ENCODE data around the gene SERP2. TPM values are rescaled to one million over a fixed set of nuclear protein-coding genes. Genes with fewer than 3 reads are reported as not detected.

The SERP2 gene
- total and polyA plus RNA-seq, 2 of the 13 experiments (the other 11 are each of a cell fraction or from before 2014, with no cell fraction given) = not detected

- peak; percentile 77 for TF ChIP-seq ZNF772 (CRISPR knock-in tag; IDR thresholded peaks at IDR 0.05)
- TF ChIP-seq HMGXB4 (CRISPR knock-in tag; IDR thresholded peaks at IDR 0.05; ENCODE audit: borderline replicate concordance in 1 of 2, low read depth in 1 of 2) = peak; percentile 77 to 81
- TF ChIP-seq, protein P1, sequence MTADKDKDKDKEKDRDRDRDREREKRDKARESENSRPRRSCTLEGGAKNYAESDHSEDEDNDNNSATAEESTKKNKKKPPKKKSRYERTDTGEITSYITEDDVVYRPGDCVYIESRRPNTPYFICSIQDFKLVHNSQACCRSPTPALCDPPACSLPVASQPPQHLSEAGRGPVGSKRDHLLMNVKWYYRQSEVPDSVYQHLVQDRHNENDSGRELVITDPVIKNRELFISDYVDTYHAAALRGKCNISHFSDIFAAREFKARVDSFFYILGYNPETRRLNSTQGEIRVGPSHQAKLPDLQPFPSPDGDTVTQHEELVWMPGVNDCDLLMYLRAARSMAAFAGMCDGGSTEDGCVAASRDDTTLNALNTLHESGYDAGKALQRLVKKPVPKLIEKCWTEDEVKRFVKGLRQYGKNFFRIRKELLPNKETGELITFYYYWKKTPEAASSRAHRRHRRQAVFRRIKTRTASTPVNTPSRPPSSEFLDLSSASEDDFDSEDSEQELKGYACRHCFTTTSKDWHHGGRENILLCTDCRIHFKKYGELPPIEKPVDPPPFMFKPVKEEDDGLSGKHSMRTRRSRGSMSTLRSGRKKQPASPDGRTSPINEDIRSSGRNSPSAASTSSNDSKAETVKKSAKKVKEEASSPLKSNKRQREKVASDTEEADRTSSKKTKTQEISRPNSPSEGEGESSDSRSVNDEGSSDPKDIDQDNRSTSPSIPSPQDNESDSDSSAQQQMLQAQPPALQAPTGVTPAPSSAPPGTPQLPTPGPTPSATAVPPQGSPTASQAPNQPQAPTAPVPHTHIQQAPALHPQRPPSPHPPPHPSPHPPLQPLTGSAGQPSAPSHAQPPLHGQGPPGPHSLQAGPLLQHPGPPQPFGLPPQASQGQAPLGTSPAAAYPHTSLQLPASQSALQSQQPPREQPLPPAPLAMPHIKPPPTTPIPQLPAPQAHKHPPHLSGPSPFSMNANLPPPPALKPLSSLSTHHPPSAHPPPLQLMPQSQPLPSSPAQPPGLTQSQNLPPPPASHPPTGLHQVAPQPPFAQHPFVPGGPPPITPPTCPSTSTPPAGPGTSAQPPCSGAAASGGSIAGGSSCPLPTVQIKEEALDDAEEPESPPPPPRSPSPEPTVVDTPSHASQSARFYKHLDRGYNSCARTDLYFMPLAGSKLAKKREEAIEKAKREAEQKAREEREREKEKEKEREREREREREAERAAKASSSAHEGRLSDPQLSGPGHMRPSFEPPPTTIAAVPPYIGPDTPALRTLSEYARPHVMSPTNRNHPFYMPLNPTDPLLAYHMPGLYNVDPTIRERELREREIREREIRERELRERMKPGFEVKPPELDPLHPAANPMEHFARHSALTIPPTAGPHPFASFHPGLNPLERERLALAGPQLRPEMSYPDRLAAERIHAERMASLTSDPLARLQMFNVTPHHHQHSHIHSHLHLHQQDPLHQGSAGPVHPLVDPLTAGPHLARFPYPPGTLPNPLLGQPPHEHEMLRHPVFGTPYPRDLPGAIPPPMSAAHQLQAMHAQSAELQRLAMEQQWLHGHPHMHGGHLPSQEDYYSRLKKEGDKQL (CRISPR knock-in tag; IDR thresholded peaks at IDR 0.05; ENCODE audit: low read depth) = peak; percentile 76; the same call in 1 of the 2 replicates
- TF ChIP-seq SP4 (CRISPR knock-in tag; IDR thresholded peaks at IDR 0.05) = no peak; the same call in 1 of the 2 replicates
- 0 out of 2 replicates have a peak, but pooled peaks have one; percentile 43 for TF ChIP-seq EED (CRISPR knock-in tag; IDR thresholded peaks at IDR 0.05)
- TF ChIP-seq KIAA2018 (CRISPR knock-in tag; IDR thresholded peaks at IDR 0.05; ENCODE audit: borderline replicate concordance) = no peak
- TF ChIP-seq, protein P2, sequence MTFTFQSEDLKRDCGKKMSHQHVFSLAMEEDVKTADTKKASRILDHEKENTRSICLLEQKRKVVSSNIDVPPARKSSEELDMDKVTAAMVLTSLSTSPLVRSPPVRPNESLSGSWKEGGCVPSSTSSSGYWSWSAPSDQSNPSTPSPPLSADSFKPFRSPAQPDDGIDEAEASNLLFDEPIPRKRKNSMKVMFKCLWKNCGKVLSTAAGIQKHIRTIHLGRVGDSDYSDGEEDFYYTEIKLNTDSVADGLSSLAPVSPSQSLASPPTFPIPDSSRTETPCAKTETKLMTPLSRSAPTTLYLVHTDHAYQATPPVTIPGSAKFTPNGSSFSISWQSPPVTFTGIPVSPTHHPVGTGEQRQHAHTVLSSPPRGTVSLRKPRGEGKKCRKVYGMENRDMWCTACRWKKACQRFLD (CRISPR knock-in tag; IDR thresholded peaks at IDR 0.05; ENCODE audit: borderline replicate concordance) = no peak
- TF ChIP-seq ZNF619 (CRISPR knock-in tag; IDR thresholded peaks at IDR 0.05) = no peak; the same call in 1 of the 2 replicates
- no peak for TF ChIP-seq SOX6 (IDR thresholded peaks at IDR 0.05)
- TF ChIP-seq SOX6 (CRISPR knock-in tag; IDR thresholded peaks at IDR 0.05) = peak; percentile 87
These were observed 30.9 kb downstream of the SERP2 start (continued) for GRCh38 chr13:44404261-44405132.

All from HepG2 (cell line).